HG03469 (cell line): ENCODE measurements around the gene DYNC2I2.
A peak's percentile ranks its signal among the peaks of the same experiment; 100 is the strongest.
"Not testable (repeated sequence)": the region's sequence is repeated elsewhere in the genome, so short reads cannot be mapped to it uniquely, and the experiment has no call there.

ENCODE experiments used
- ATAC-seq: cut with Tn5 transposase; IDR thresholded peaks from one replicate; pipeline ENCODE4 v1.9.1; 2021; ENCODE audit warnings: mild to moderate bottlenecking, moderate library complexity, moderate number of reproducible peaks; ENCODE audit not compliant: unreplicated experiment

The DYNC2I2 gene

GRCh38 chr9:128656416-128657343 lies at the start of gene DYNC2I2:
TSS of gene DYNC2I2 (minus strand) at chr9:128656847. CDS start at chr9:128656726, 121 bp downstream.
- peak; percentile 50 for ATAC-seq

- ATAC-seq = no peak
Measured at GRCh38 chr9:128706045-128706444, 49.4 kb upstream of the DYNC2I2 start.

- no peak for ATAC-seq
Measured at GRCh38 chr9:128705051-128705965, 48.7 kb upstream of the DYNC2I2 start.

- ATAC-seq = no peak
Measured at GRCh38 chr9:128704356-128704670, 47.7 kb upstream of the DYNC2I2 start.

- ATAC-seq = no peak
Measured at GRCh38 chr9:128703616-128704355, 47.1 kb upstream of the DYNC2I2 start.

GRCh38 chr9:128702949-128703615 lies 46.4 kb upstream of the DYNC2I2 start:
- ATAC-seq = no peak

- peak; percentile 39 for ATAC-seq
Measured at GRCh38 chr9:128702445-128702948, 45.9 kb upstream of the DYNC2I2 start, which contains the start of gene PKN3. TSS of gene PKN3 (plus strand) at chr9:128702503. CDS start at chr9:128702916, 413 bp downstream.

GRCh38 chr9:128701227-128701854 lies 44.7 kb upstream of the DYNC2I2 start:
- no peak for ATAC-seq

- ATAC-seq = not testable (repeated sequence)
Measured at GRCh38 chr9:128699096-128699795, 42.6 kb upstream of the DYNC2I2 start.

GRCh38 chr9:128696923-128697707 lies 40.5 kb upstream of the DYNC2I2 start:
- ATAC-seq = no peak

- ATAC-seq = no peak
Measured at GRCh38 chr9:128694344-128694743, 37.7 kb upstream of the DYNC2I2 start.

GRCh38 chr9:128693738-128694137 lies 37.1 kb upstream of the DYNC2I2 start:
- ATAC-seq = not testable (repeated sequence)

GRCh38 chr9:128690684-128691034 lies 34.0 kb upstream of the DYNC2I2 start:
- ATAC-seq = no peak

GRCh38 chr9:128689820-128690683 lies 33.4 kb upstream of the DYNC2I2 start:
- no peak for ATAC-seq

GRCh38 chr9:128689293-128689774 lies 32.7 kb upstream of the DYNC2I2 start:
- peak; percentile 3 for ATAC-seq

- peak; percentile 63 for ATAC-seq
Measured at GRCh38 chr9:128688501-128689292, 32.0 kb upstream of the DYNC2I2 start, which contains the start of gene SET. TSS of gene SET (plus strand) at chr9:128689222. CDS start at chr9:128689583, 361 bp downstream.
